HG03469 (cell line): ENCODE measurements around the gene PM20D1.

Experiments used
- ATAC-seq: cut with Tn5 transposase; IDR thresholded peaks from one replicate; pipeline ENCODE4 v1.9.1; 2021; ENCODE audit warnings: mild to moderate bottlenecking, moderate library complexity, moderate number of reproducible peaks; ENCODE audit not compliant: unreplicated experiment

The PM20D1 gene

DNA sequence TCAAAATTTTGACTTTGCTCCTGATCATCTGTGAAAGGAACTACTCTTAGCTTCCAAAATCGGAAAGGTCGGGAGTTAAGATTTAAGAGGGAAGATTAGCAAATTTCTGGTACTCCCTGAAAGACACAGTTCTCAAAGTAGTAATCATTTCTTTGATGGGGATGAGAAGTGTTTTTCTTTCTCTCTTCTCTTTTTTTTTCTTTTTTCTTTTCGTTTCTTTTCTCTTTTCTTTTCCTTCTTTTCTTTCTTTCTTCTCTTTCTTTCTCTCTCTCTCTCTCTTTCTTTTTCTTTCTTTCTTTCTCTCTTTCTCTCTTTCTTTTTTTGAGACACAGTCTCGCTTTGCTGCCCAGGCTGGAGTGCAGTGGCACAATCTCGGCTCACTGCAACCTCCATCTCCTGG, 69.6 kb downstream of the PM20D1 start:
- ATAC-seq: no peak
